Measurements from ENCODE around the gene RAPGEF2. TPM values are rescaled to one million over a fixed set of nuclear protein-coding genes. Genes with fewer than 3 reads are reported as not detected.

RAPGEF2 gene
- total and polyA plus RNA-seq, 9 of the 15 experiments (the other 6 are each of a cell fraction or from before 2014, with no cell fraction given) = 3.1 to 32.6 (median 23.1) TPM

DNA sequence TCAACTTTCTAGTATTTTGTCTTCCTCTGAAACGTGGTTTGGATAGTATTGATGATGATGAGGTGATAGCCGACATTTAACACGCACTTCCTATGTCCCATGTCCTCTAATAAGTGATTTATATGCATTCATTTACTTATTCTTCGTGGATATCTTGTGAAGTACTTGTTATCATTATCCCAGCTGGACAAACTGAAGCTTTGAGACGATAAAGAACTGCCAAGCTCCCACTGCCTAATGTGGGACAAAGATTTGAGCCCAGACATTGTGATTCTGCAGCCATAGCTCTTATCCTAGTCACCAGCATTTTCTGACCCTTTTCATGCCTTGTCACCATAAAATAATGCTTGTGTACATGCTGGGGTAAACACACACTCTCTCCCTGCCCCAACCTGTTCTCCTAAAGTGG lies 92.5 kb downstream of the RAPGEF2 start (continued):
- TF ChIP-seq, protein P1, sequence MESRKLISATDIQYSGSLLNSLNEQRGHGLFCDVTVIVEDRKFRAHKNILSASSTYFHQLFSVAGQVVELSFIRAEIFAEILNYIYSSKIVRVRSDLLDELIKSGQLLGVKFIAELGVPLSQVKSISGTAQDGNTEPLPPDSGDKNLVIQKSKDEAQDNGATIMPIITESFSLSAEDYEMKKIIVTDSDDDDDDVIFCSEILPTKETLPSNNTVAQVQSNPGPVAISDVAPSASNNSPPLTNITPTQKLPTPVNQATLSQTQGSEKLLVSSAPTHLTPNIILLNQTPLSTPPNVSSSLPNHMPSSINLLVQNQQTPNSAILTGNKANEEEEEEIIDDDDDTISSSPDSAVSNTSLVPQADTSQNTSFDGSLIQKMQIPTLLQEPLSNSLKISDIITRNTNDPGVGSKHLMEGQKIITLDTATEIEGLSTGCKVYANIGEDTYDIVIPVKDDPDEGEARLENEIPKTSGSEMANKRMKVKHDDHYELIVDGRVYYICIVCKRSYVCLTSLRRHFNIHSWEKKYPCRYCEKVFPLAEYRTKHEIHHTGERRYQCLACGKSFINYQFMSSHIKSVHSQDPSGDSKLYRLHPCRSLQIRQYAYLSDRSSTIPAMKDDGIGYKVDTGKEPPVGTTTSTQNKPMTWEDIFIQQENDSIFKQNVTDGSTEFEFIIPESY (CRISPR knock-in tag; IDR thresholded peaks at IDR 0.05) = no peak
- TF ChIP-seq DIDO1 (tag; IDR thresholded peaks at IDR 0.05; ENCODE audit: low read depth) = no peak
- TF ChIP-seq THAP12 (CRISPR knock-in tag; IDR thresholded peaks at IDR 0.05) = no peak
- TF ChIP-seq ILF3 (IDR thresholded peaks at IDR 0.05; ENCODE audit: borderline replicate concordance) = no peak
- TF ChIP-seq, protein P2, sequence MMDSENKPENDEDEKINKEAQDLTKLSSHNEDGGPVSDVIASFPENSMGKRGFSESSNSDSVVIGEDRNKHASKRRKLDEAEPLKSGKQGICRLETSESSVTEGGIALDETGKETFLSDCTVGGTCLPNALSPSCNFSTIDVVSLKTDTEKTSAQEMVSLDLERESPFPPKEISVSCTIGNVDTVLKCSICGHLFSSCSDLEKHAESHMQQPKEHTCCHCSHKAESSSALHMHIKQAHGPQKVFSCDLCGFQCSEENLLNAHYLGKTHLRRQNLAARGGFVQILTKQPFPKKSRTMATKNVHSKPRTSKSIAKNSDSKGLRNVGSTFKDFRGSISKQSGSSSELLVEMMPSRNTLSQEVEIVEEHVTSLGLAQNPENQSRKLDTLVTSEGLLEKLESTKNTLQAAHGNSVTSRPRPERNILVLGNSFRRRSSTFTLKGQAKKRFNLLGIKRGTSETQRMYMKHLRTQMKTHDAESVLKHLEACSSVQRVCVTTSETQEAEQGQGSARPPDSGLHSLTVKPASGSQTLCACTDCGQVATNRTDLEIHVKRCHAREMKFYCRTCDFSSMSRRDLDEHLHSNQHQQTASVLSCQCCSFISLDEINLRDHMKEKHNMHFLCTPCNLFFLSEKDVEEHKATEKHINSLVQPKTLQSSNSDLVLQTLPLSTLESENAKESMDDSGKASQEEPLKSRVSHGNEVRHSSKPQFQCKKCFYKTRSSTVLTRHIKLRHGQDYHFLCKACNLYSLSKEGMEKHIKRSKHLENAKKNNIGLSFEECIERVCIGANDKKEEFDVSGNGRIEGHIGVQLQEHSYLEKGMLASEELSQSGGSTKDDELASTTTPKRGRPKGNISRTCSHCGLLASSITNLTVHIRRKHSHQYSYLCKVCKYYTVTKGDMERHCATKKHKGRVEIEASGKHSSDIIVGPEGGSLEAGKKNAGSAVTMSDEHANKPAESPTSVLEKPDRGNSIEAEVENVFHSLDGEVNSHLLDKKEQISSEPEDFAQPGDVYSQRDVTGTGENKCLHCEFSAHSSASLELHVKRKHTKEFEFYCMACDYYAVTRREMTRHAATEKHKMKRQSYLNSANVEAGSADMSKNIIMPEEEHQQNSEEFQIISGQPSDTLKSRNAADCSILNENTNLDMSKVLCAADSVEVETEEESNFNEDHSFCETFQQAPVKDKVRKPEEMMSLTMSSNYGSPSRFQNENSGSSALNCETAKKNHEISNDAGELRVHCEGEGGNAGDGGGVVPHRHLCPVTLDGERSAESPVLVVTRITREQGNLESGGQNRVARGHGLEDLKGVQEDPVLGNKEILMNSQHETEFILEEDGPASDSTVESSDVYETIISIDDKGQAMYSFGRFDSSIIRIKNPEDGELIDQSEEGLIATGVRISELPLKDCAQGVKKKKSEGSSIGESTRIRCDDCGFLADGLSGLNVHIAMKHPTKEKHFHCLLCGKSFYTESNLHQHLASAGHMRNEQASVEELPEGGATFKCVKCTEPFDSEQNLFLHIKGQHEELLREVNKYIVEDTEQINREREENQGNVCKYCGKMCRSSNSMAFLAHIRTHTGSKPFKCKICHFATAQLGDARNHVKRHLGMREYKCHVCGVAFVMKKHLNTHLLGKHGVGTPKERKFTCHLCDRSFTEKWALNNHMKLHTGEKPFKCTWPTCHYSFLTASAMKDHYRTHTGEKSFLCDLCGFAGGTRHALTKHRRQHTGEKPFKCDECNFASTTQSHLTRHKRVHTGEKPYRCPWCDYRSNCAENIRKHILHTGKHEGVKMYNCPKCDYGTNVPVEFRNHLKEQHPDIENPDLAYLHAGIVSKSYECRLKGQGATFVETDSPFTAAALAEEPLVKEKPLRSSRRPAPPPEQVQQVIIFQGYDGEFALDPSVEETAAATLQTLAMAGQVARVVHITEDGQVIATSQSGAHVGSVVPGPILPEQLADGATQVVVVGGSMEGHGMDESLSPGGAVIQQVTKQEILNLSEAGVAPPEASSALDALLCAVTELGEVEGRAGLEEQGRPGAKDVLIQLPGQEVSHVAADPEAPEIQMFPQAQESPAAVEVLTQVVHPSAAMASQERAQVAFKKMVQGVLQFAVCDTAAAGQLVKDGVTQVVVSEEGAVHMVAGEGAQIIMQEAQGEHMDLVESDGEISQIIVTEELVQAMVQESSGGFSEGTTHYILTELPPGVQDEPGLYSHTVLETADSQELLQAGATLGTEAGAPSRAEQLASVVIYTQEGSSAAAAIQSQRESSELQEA (IDR thresholded peaks at IDR 0.05; ENCODE audit: low read depth) = no peak
- no peak for TF ChIP-seq EZH2 (IDR thresholded peaks at IDR 0.05; ENCODE audit: borderline replicate concordance, low read depth, low read length)
- peak; percentile 94 for TF ChIP-seq TCF3 (CRISPR knock-in tag; IDR thresholded peaks at IDR 0.05)
- no peak for TF ChIP-seq ZNF699 (CRISPR knock-in tag; IDR thresholded peaks at IDR 0.05; ENCODE audit: insufficient replicate concordance)
- TF ChIP-seq SAFB2 (IDR thresholded peaks at IDR 0.05; ENCODE audit: borderline replicate concordance, low read depth, low read length, severe bottlenecking) = no peak
- TF ChIP-seq L3MBTL2 (IDR thresholded peaks at IDR 0.05) = no peak
- TF ChIP-seq RBBP5 (IDR thresholded peaks at IDR 0.05; ENCODE audit: borderline replicate concordance, insufficient read depth, low read length, poor library complexity, severe bottlenecking) = no peak
- TF ChIP-seq, protein P3, sequence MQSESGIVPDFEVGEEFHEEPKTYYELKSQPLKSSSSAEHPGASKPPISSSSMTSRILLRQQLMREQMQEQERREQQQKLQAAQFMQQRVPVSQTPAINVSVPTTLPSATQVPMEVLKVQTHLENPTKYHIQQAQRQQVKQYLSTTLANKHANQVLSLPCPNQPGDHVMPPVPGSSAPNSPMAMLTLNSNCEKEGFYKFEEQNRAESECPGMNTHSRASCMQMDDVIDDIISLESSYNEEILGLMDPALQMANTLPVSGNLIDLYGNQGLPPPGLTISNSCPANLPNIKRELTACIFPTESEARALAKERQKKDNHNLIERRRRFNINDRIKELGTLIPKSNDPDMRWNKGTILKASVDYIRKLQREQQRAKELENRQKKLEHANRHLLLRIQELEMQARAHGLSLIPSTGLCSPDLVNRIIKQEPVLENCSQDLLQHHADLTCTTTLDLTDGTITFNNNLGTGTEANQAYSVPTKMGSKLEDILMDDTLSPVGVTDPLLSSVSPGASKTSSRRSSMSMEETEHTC (IDR thresholded peaks at IDR 0.05) = no peak
- no peak for TF ChIP-seq CBX8 (IDR thresholded peaks at IDR 0.05; ENCODE audit: borderline replicate concordance, extremely low read depth, low read depth, low read length, poor library complexity, severe bottlenecking)
